Heart left ventricle (tissue), 16 donors: ENCODE measurements around the gene DEUP1. TPM values are rescaled to one million over a fixed set of nuclear protein-coding genes. Genes with fewer than 3 reads are reported as not detected.

Source experiments
- ATAC-seq, 4 donors: fragments of 200-7000 bp; cut with Tn5 transposase; one replicate each; pipeline ENCODE4 v1.9.1; 2020 to 2022; ENCODE audit warnings: moderate library complexity in 4 of 4, mild to moderate bottlenecking in 3 of 4, moderate number of reproducible peaks in 1 of 4
- DNase-seq, 5 donors: peaks; one replicate each; pipeline ENCODE4 v3.0.0-alpha.2; 2020
- H3K27ac ChIP-seq, 12 donors: fragments of 200-600 bp; sonication (generic) in 4 of 12; one replicate each; pipeline versions ENCODE4 v1.5.0 to v1.8.0; 2016 to 2022; ENCODE audit warnings: mild to moderate bottlenecking in 2 of 12
- H3K27me3 ChIP-seq, 9 donors: fragments of 200-600 bp; sonication (generic) in 2 of 9; one replicate each; pipeline versions ENCODE4 v1.5.1 to v1.8.0; 2016 to 2022; ENCODE audit warnings: mild to moderate bottlenecking in 3 of 9
- H3K36me3 ChIP-seq, 9 donors: fragments of 200-600 bp; sonication (generic) in 2 of 9; one replicate each; pipeline versions ENCODE4 v1.5.0 to v1.8.0; 2018 to 2022; ENCODE audit warnings: mild to moderate bottlenecking in 2 of 9
- H3K4me1 ChIP-seq, 12 donors: fragments of 200-600 bp; sonication (generic) in 4 of 12; one replicate each; pipeline versions ENCODE4 v1.5.0 to v1.8.0; 2016 to 2022; ENCODE audit warnings: mild to moderate bottlenecking in 3 of 12
- H3K4me3 ChIP-seq, 12 donors: fragments of 200-600 bp; sonication (generic) in 4 of 12; one replicate each; pipeline versions ENCODE4 v1.5.0 to v1.8.0; 2017 to 2022; ENCODE audit warnings: mild to moderate bottlenecking in 9 of 12, moderate library complexity in 4 of 12
- H3K9me3 ChIP-seq, 12 donors: fragments of 200-600 bp; sonication (generic) in 4 of 12; one replicate each; pipeline versions ENCODE4 v1.5.0 to v1.8.0; 2016 to 2022; ENCODE audit warnings: mild to moderate bottlenecking in 1 of 12
- POLR2A ChIP-seq, 2 donors: fragments of 450-650 bp; IDR thresholded peaks; one replicate each; pipeline ENCODE4 v1.6.1; 2017; ENCODE audit warnings: antibody characterized with exemption in 2 of 2, mild to moderate bottlenecking in 2 of 2, moderate library complexity in 2 of 2
- WGBS, 4 donors: extraction: QIAGEN DNeasy Blood & Tissue Kit in 2 of 4; methylation state at CpG; one replicate each; pipeline versions ENCODE4 v1.1.5 to v1.1.7; 2013 to 2018; 5-methylcytosine and 5-hydroxymethylcytosine counted together
- intact Hi-C, 10 donors: fragments of 100-400 bp; cut with DNase I; formaldehyde crosslinking; loops; one replicate each; pipeline versions ENCODE4 v1.11.1 to v1.14.2; 2022
- polyA plus RNA-seq, 2 donors: library from polyadenylated mRNA; stranded (reverse); fragments of 200-250 nt; gene quantifications; one replicate each; pipeline ENCODE4 v1.2.3, GENCODE V29; 2013
- total RNA-seq, 9 donors: library from RNA; depleted of rRNA in 2 of 9; stranded (reverse); fragments of >200 nt in 2 of 9; fragmentation: NEBNext Ultra II Directional in 3 of 9; extraction: Animal tissue kit (Norgen Biotek cat#: 25700) in 3 of 9; gene quantifications; one replicate each; pipeline versions ENCODE4 v1.1.0 to v1.2.4, GENCODE V29; 2016 to 2023
- TF ChIP-seq, protein P1 (sequence below), 12 donors: fragments of 200-600 bp; sonication (generic) in 4 of 12; IDR thresholded peaks; one replicate each; pipeline versions ENCODE4 v1.5.0 to v1.8.0; 2018 to 2022; ENCODE audit warnings: antibody characterized with exemption in 12 of 12, mild to moderate bottlenecking in 5 of 12
- donor health status: ischemic (EF 13 %, LVEDD 7.1; RV severe dilation, severe dysfunction).
- donor health status: healthy with polysubstance abuse.
- donor health status: DM: no; HTN: yes; CAD: no.
- donor health status: DM: no; HTN: no; CAD: no.
- donor health status: ischemic (EF 25% LVEDD 6.9; RV normal size, moderate dysfunction).
- donor health status: ischemic (EF 25% LVEDD 5.7; RV mildly dilated, moderate dysfunction).
- donor health status: healthy.
- donor health status: DM: yes; HTN: yes; CAD: no.
- donor health status: ischemic (EF 35%, LVEDD 5.7; RV mildly dilated, moderate dysfunction).
- donor health status: nonischemic (EF 11% LVEDD 7.7; RV severe dilation, severe dysfunction).
- donor health status: DM: yes; HTN: yes; CAD: no.
- donor health status: PGD.
- donor health status: ischemic (EF 29% LVEDD 5.4; RV normal size, mild dysfunction).
- donor health status: nonischemic (EF 23%, LVEDD 6.1; RV moderate dilation, normal function).

The DEUP1 gene
- total and polyA plus RNA-seq, 11 donors, result not detected

DNA sequence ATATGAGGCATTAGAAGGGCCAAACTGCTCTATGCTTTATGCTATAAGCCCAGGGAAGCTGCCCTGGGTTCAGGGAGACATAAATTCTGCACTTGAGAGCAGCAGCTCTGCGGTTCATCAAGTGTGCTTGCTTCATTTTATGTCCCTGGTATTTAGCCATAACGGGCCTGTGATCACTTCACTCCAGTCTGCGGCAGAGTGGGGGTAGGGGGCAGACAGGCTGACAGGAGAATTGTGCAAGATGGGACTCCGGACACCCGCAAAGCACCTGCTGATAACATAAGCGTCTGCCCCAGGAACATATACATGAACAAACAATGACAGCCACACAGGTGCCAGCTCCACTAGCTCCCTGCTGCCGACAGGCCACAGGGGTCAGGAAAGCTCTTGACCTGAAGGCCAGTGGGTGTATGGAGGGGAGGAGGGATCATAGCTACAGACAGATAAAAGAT is 156.5 kb downstream of the DEUP1 start:
- Histone ChIP-seq H3K27ac (no peak overlapping the region), H3K4me1 (peaks cover 0 to 22% (median 0%) of the 10 kb centered on the region in 12 donors), H3K9me3 (no peaks in the 10 kb centered on the region), H3K4me3 (no peak overlapping the region), H3K27me3 (no peaks in the 10 kb centered on the region), H3K36me3 (peaks cover 0 to 18% (median 0%) of the 10 kb centered on the region in 9 donors)
- ATAC-seq, result peak in 3 of 4 donors; percentile 19 to 57 (median 52)
- TF ChIP-seq POLR2A (IDR thresholded peaks at IDR 0.05), result no peak
- TF ChIP-seq, protein P1, sequence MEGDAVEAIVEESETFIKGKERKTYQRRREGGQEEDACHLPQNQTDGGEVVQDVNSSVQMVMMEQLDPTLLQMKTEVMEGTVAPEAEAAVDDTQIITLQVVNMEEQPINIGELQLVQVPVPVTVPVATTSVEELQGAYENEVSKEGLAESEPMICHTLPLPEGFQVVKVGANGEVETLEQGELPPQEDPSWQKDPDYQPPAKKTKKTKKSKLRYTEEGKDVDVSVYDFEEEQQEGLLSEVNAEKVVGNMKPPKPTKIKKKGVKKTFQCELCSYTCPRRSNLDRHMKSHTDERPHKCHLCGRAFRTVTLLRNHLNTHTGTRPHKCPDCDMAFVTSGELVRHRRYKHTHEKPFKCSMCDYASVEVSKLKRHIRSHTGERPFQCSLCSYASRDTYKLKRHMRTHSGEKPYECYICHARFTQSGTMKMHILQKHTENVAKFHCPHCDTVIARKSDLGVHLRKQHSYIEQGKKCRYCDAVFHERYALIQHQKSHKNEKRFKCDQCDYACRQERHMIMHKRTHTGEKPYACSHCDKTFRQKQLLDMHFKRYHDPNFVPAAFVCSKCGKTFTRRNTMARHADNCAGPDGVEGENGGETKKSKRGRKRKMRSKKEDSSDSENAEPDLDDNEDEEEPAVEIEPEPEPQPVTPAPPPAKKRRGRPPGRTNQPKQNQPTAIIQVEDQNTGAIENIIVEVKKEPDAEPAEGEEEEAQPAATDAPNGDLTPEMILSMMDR (IDR thresholded peaks at IDR 0.05), result no peak
- intact Hi-C loops, result loop anchor here in 1 of 10 donors (10.0 kb wide), 1 partner anchor 168 kb away; no protein-coding TSS in a partner anchor
- DNase-seq, result no peak
- 48 to 59% (median 52%) methylated on average over 7 of the region's 7 CpGs for WGBS, 4 donors

Other genes with a start within 250 kb of the DEUP1 start
- 10 to 100 TPM in 2 of 9 donors, 1 to 10 TPM in 7; 4.4 to 15.0 (median 7.4) TPM for gene SLC36A4, start 132.8 kb upstream of the DEUP1 start, total RNA-seq
- gene SLC36A4, start 132.8 kb upstream of the DEUP1 start, polyA plus RNA-seq, result 10 to 100 TPM in 1 of 2 donors, 1 to 10 TPM in 1; 2.6 to 22.4 TPM
- gene SMCO4, start 212.6 kb downstream of the DEUP1 start, total RNA-seq, result 10 to 100 TPM; 28.5 to 71.7 (median 52.5) TPM
- 10 to 100 TPM; 39.7 to 81.4 TPM for gene SMCO4, start 212.6 kb downstream of the DEUP1 start, polyA plus RNA-seq